HG03025 (cell line): ENCODE data around the gene CCDC50.

Experiments used
- ATAC-seq: cut with Tn5 transposase; IDR thresholded peaks from one replicate; pipeline ENCODE4 v1.9.1; 2021; ENCODE audit warnings: mild to moderate bottlenecking, moderate library complexity; ENCODE audit not compliant: unreplicated experiment, low FRiP score

Gene CCDC50

GRCh38 chr3:191343115-191343514 lies 13.9 kb downstream of the CCDC50 start:
- ATAC-seq, result no peak

- no peak for ATAC-seq
These were observed 14.7 kb downstream of the CCDC50 start for GRCh38 chr3:191343913-191344312.

- ATAC-seq, result no peak
These were observed 16.1 kb downstream of the CCDC50 start for GRCh38 chr3:191345334-191345733.

GRCh38 chr3:191347228-191347627 lies 18.0 kb downstream of the CCDC50 start:
- ATAC-seq, result no peak

- no peak for ATAC-seq
These were observed 18.9 kb downstream of the CCDC50 start for GRCh38 chr3:191348098-191348497.

GRCh38 chr3:191350396-191351090 lies 21.3 kb downstream of the CCDC50 start:
- ATAC-seq, result no peak

GRCh38 chr3:191352014-191352413 lies 22.8 kb downstream of the CCDC50 start:
- no peak for ATAC-seq

- no peak for ATAC-seq
These were observed 24.0 kb downstream of the CCDC50 start for GRCh38 chr3:191353022-191353777.

- peak; percentile 74 for ATAC-seq
These were observed 26.2 kb downstream of the CCDC50 start for GRCh38 chr3:191355406-191355805.

GRCh38 chr3:191356631-191357439 lies 27.6 kb downstream of the CCDC50 start:
- no peak for ATAC-seq

GRCh38 chr3:191357909-191358308 lies 28.7 kb downstream of the CCDC50 start:
- ATAC-seq, result no peak

GRCh38 chr3:191358929-191359328 lies 29.7 kb downstream of the CCDC50 start:
- ATAC-seq, result no peak

- no peak for ATAC-seq
These were observed 31.4 kb downstream of the CCDC50 start for GRCh38 chr3:191360620-191361019.

GRCh38 chr3:191361456-191361855 lies 32.3 kb downstream of the CCDC50 start:
- ATAC-seq, result no peak

- ATAC-seq, result no peak
These were observed 32.8 kb downstream of the CCDC50 start for GRCh38 chr3:191362037-191362436.

- no peak for ATAC-seq
These were observed 33.4 kb downstream of the CCDC50 start for GRCh38 chr3:191362524-191363090.

- no peak for ATAC-seq
These were observed 34.0 kb downstream of the CCDC50 start for GRCh38 chr3:191363221-191363620.

GRCh38 chr3:191366675-191367074 lies 37.5 kb downstream of the CCDC50 start:
- ATAC-seq, result no peak

- ATAC-seq, result no peak
These were observed 39.8 kb downstream of the CCDC50 start for GRCh38 chr3:191368755-191369615.

- ATAC-seq, result no peak
These were observed 40.4 kb downstream of the CCDC50 start for GRCh38 chr3:191369616-191370010.
